Melanocyte of skin (primary cell): Measurements from ENCODE around the gene MAP1S. TPM values are rescaled to one million over a fixed set of nuclear protein-coding genes. Genes with fewer than 3 reads are reported as not detected.

Source experiments
- total RNA-seq, 2 donors: library from RNA; depleted of rRNA; stranded (reverse); fragments of >200 nt; gene quantifications; 2 replicates each; pipeline ENCODE4 v1.2.3, GENCODE V29; 2012

Gene MAP1S, protein sequence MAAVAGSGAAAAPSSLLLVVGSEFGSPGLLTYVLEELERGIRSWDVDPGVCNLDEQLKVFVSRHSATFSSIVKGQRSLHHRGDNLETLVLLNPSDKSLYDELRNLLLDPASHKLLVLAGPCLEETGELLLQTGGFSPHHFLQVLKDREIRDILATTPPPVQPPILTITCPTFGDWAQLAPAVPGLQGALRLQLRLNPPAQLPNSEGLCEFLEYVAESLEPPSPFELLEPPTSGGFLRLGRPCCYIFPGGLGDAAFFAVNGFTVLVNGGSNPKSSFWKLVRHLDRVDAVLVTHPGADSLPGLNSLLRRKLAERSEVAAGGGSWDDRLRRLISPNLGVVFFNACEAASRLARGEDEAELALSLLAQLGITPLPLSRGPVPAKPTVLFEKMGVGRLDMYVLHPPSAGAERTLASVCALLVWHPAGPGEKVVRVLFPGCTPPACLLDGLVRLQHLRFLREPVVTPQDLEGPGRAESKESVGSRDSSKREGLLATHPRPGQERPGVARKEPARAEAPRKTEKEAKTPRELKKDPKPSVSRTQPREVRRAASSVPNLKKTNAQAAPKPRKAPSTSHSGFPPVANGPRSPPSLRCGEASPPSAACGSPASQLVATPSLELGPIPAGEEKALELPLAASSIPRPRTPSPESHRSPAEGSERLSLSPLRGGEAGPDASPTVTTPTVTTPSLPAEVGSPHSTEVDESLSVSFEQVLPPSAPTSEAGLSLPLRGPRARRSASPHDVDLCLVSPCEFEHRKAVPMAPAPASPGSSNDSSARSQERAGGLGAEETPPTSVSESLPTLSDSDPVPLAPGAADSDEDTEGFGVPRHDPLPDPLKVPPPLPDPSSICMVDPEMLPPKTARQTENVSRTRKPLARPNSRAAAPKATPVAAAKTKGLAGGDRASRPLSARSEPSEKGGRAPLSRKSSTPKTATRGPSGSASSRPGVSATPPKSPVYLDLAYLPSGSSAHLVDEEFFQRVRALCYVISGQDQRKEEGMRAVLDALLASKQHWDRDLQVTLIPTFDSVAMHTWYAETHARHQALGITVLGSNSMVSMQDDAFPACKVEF
- total RNA-seq: 10 to 100 TPM; 15.5 to 25.3 TPM

DNA sequence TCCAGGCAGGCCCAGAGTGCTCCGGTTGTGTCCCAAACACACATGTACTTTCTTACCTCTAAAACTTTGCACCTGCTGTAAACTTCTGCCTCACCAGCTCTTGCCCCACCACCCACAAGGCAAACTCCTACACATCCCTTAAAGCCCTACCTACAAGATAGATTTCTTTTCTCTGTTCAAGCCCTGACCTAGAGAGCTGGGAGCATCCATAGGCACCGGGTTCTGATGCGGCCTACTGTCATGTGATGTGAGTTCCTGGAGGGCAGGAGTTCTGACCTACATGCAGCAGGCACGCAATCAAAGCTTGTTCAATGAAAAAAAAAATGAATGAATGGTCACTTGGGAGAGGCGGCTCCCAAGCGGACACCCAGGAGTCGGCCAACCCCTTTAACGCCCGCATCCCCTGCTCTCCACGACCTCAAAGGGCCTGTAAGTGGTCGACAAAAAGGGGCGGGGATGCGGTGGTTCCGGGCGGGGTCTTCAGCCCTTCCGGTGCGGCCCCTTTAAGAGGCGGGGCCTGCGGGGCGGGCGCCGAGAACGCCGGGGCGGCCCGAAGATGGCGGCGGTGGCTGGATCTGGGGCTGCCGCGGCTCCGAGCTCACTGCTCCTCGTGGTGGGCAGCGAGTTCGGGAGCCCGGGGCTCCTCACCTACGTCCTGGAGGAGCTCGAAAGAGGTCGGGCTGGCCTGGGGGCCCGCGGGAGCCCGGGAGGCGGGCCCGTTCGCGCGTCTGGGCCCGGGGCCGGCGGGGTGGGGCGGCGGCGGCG lies at the start of gene MAP1S:
Gene MAP1S (plus strand): TSS at position 534 of the 765 bp plus-strand sequence. CDS start 23 bp downstream, at position 557.

DNA sequence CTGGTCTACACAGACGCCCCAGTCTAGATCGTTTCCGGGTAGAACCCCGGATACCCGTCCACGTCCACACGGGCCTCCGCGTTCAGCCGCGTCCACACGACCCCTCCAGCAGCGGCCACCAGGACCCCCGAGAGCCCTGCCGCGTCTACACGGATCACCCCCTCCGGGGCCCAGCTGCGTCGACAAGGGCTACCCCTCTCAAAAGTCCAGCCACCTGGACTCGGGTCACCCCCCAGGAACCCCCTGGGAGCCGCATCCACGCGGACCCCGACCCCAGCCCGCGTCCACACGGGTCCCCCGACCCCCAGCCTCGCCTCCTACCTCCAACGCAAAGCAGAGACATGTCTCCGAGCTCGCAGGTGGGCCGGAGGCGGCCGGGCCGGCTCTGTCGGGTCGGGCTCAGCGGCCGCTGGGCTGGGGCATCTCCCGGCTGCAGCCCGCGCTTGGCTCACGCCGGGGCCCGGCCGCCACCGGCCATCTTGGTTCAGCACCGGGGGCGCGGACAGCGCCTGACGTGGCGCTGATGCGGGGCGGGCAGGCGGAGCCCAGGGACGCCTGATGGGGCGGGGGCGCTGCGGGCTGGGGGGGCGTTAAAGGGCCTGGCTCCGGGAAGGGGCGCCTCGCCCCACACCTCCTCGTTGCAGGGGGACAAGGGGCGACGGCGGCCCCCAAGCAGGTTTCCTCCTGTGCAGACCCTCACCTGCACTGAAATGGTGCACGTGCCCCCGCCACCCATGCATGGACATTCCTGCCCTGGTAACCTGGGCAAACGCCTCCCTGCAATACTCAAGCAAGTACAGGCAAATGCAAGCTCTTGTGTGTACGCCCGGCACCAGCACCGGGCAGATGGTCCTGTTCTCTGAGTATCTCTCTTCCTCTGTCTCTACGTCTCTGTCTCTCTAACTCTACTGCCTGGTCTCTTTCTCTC lies 31.2 kb upstream of the MAP1S start, which contains the start of gene UNC13A:
Gene UNC13A (minus strand): TSS at position 498 of the 928 bp plus-strand sequence. CDS start 155 bp downstream, at position 343.

DNA sequence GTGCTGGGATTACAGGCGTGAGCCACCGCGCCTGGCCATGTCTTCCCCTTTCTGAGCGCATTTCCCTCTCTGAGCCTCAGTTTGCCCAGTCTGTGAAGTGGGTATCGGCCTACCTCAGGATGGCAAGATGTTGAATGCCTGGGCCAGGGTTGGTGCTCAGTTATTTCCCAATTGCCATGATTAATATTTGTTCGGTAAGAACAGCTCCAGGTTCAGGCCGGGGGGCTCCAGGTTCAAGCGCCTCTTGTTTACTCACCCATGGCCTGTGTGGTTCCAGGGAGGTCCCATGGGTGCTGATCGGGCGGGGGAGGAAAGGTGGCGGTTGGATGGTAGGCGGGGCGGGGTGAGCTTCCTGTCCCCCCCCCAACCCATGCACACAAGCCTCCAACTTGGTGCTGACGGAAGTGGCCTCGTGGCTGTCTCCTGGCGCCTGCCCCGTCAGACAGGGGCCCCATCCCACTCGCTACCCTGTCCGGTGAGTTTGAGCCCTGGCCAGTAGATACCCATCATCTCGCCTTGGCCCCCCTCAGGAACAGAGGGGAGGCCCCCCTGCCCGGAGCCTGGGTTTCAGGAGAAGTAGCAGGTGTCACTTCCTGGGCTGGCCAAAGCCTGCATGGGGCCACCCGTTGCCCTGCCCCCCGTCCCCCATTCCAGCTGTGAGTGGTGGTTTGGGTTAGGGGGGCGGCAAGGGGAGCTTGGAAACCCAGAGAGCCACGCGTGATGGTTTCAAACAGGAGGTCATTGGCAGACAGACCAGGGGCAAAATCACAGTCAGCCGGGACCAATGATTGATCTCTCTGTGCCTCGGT lies 32.0 kb downstream of the MAP1S start, which contains the start of gene FCHO1:
Gene FCHO1 (plus strand): TSS at position 375 of the 809 bp plus-strand sequence. CDS start 3,688 bp downstream, outside the sequence.

Other genes with a start within 250 kb of the MAP1S start
- gene SLC27A1, start 249.0 kb upstream of the MAP1S start, total RNA-seq: 10 to 100 TPM; 16.9 to 21.3 TPM
- 10 to 100 TPM; 50.3 to 59.9 TPM for gene PGLS, start 207.8 kb upstream of the MAP1S start, total RNA-seq
- 10 to 100 TPM; 69.2 to 81.9 TPM for gene COLGALT1, start 163.8 kb upstream of the MAP1S start, total RNA-seq
- under 1 TPM; under 0.01 to 0.34 TPM for gene UNC13A, start 31.1 kb upstream of the MAP1S start, total RNA-seq
- 1 to 10 TPM in 1 of 2 donors, under 1 TPM in 1; 1.00 to 1.4 TPM for gene FCHO1, start 32.0 kb downstream of the MAP1S start, total RNA-seq
- gene B3GNT3, start 75.7 kb downstream of the MAP1S start, total RNA-seq: under 1 TPM in 1 of 2 donors, not detected in 1; under 0.01 TPM
- under 1 TPM in 1 of 2 donors, not detected in 1; 0.34 TPM for gene INSL3, start 102.0 kb downstream of the MAP1S start, total RNA-seq
- gene JAK3, start 128.5 kb downstream of the MAP1S start, total RNA-seq: 1 to 10 TPM; 2.7 to 3.1 TPM
- gene RPL18A, start 140.4 kb downstream of the MAP1S start, total RNA-seq: 100 to 1,000 TPM; 512 to 673 TPM
- gene SLC5A5, start 152.5 kb downstream of the MAP1S start, total RNA-seq: not detected
- gene CCDC124, start 213.5 kb downstream of the MAP1S start, total RNA-seq: 10 to 100 TPM; 24.8 to 40.6 TPM
- gene KCNN1, start 247.6 kb downstream of the MAP1S start, total RNA-seq: under 1 TPM; under 0.01 to 0.33 TPM